ENCODE data around the gene CDV3.
"Not testable (repeated sequence)": the region's sequence is repeated elsewhere in the genome, so short reads cannot be mapped to it uniquely, and the experiment has no call there.

DNA sequence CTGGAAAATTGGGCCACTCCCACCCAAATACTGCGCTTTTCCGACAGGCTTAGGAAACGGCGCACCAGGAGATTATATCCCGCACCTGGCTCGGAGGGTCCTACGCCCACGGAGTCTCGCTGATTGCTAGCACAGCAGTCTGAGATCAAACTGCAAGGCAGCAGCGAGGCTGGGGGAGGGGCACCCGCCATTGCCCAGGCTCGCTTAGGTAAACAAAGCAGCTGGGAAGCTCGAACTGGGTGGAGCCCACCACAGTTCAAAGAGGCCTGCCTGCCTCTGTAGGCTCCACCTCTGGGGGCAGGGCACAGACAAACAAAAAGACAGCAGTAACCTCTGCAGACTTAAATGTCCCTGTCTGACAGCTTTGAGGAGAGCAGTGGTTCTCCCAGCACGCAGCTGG lies 21.9 kb upstream of the CDV3 start:
- TF ChIP-seq, protein P1, sequence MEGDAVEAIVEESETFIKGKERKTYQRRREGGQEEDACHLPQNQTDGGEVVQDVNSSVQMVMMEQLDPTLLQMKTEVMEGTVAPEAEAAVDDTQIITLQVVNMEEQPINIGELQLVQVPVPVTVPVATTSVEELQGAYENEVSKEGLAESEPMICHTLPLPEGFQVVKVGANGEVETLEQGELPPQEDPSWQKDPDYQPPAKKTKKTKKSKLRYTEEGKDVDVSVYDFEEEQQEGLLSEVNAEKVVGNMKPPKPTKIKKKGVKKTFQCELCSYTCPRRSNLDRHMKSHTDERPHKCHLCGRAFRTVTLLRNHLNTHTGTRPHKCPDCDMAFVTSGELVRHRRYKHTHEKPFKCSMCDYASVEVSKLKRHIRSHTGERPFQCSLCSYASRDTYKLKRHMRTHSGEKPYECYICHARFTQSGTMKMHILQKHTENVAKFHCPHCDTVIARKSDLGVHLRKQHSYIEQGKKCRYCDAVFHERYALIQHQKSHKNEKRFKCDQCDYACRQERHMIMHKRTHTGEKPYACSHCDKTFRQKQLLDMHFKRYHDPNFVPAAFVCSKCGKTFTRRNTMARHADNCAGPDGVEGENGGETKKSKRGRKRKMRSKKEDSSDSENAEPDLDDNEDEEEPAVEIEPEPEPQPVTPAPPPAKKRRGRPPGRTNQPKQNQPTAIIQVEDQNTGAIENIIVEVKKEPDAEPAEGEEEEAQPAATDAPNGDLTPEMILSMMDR (IDR thresholded peaks at IDR 0.05 in 8 of 11, conservative IDR thresholded peaks at IDR 0.05 in 3 of 11), result not testable (repeated sequence)
- not testable (repeated sequence) for TF ChIP-seq POLR2AphosphoS5, POLR2A (IDR thresholded peaks at IDR 0.05)

Data from spleen (tissue), 7 donors.